CD14-positive monocyte (primary cell): ENCODE data around the gene CAV1. TPM values are rescaled to one million over a fixed set of nuclear protein-coding genes. Genes with fewer than 3 reads are reported as not detected.

Source experiments
- DNase-seq, 3 donors: peaks; one replicate each; pipeline ENCODE4 v3.0.0-alpha.2; 2011 to 2022
- H2AFZ ChIP-seq: 2 replicates; pipeline ENCODE4 v1.6.0; 2012; ENCODE audit warnings: mild to moderate bottlenecking, low read depth, low read length, inconsistent platforms; ENCODE audit not compliant: insufficient read depth, poor library complexity, severe bottlenecking
- H3K27ac ChIP-seq, 2 donors: 1 replicate in 1 of 2; 2 replicates in 1 of 2; pipeline ENCODE4 v1.5.1; 2012 to 2013; ENCODE audit warnings: low read length in 2 of 2, control low read depth in 1 of 2, inconsistent platforms in 1 of 2, low read depth in 1 of 2, mild to moderate bottlenecking in 1 of 2
- H3K27me3 ChIP-seq, 2 donors: one replicate each; pipeline versions ENCODE4 v1.6.0 to v1.6.1; 2011 to 2013; ENCODE audit warnings: low read length in 2 of 2; ENCODE audit not compliant: control insufficient read depth in 2 of 2, insufficient read depth in 2 of 2
- H3K36me3 ChIP-seq, 2 donors: replicated peaks in 1 of 2; 1 replicate in 1 of 2; 2 replicates in 1 of 2; pipeline versions ENCODE4 v1.5.1 to v1.6.1; 2012 to 2013; ENCODE audit warnings: low read length in 2 of 2, control low read depth in 1 of 2, inconsistent platforms in 1 of 2, mild to moderate bottlenecking in 1 of 2; ENCODE audit not compliant: insufficient read depth in 2 of 2, control insufficient read depth in 1 of 2
- H3K4me1 ChIP-seq, 2 donors: 1 replicate in 1 of 2; 2 replicates in 1 of 2; pipeline versions ENCODE4 v1.5.1 to v1.6.1; 2012 to 2013; ENCODE audit warnings: low read length in 2 of 2, control low read depth in 1 of 2, inconsistent platforms in 1 of 2, mild to moderate bottlenecking in 1 of 2, moderate library complexity in 1 of 2; ENCODE audit not compliant: insufficient read depth in 2 of 2, control insufficient read depth in 1 of 2
- H3K4me2 ChIP-seq: replicated peaks from 2 replicates; pipeline ENCODE3; 2012; ENCODE audit warnings: low read length, moderate library complexity, mild to moderate bottlenecking; ENCODE audit not compliant: poor library complexity, severe bottlenecking; ENCODE audit errors: extremely low read depth
- H3K4me3 ChIP-seq, 3 experiments: fragments of 200-600 bp in 1 of 3; sonication (generic) in 1 of 3; replicated peaks in 1 of 3; 1 replicate in 2 of 3; 2 replicates in 1 of 3; pipeline ENCODE4 v1.5.1; 2011 to 2013; ENCODE audit warnings: low read length in 3 of 3, mild to moderate bottlenecking in 3 of 3, control low read depth in 2 of 3, low read depth in 2 of 3, inconsistent platforms in 1 of 3, moderate library complexity in 1 of 3
- H3K79me2 ChIP-seq: 2 replicates; pipeline ENCODE4 v1.6.0; 2012; ENCODE audit warnings: mild to moderate bottlenecking, control low read depth, inconsistent platforms, low read length, moderate library complexity; ENCODE audit not compliant: insufficient read depth
- H3K9ac ChIP-seq: 2 replicates; pipeline ENCODE4 v1.6.0; 2017; ENCODE audit warnings: low read length, mild to moderate bottlenecking; ENCODE audit not compliant: insufficient read depth, poor library complexity, severe bottlenecking
- H3K9me3 ChIP-seq, 2 donors: replicated peaks in 1 of 2; 1 replicate in 1 of 2; 2 replicates in 1 of 2; pipeline versions ENCODE4 v1.5.1 to v1.6.1; 2012 to 2013; ENCODE audit warnings: low read length in 2 of 2, control low read depth in 1 of 2; ENCODE audit not compliant: control insufficient read depth in 1 of 2, insufficient read depth in 1 of 2
- H4K20me1 ChIP-seq: 2 replicates; pipeline ENCODE4 v1.6.0; 2012; ENCODE audit warnings: mild to moderate bottlenecking, low read length, control low read depth, moderate library complexity; ENCODE audit not compliant: insufficient read depth
- H3K27ac Mint-ChIP-seq, 7 donors: one replicate each; pipeline ENCODE4 v1.8.0; 2020; ENCODE audit warnings: mild to moderate bottlenecking in 7 of 7, mixed read lengths in 7 of 7, moderate library complexity in 6 of 7, inconsistent platforms in 2 of 7
- H3K27me3 Mint-ChIP-seq, 3 donors: one replicate each; pipeline ENCODE4 v1.8.0; 2021 to 2022; ENCODE audit warnings: low read depth in 3 of 3, mild to moderate bottlenecking in 3 of 3, mixed read lengths in 3 of 3, moderate library complexity in 3 of 3, inconsistent platforms in 1 of 3
- H3K36me3 Mint-ChIP-seq, 2 donors: one replicate each; pipeline ENCODE4 v1.8.0; 2020; ENCODE audit warnings: mixed read lengths in 2 of 2, inconsistent platforms in 1 of 2, mild to moderate bottlenecking in 1 of 2
- H3K4me1 Mint-ChIP-seq: one replicate; pipeline ENCODE4 v1.8.0; 2020; ENCODE audit warnings: mild to moderate bottlenecking, mixed read lengths
- H3K4me3 Mint-ChIP-seq, 2 donors: one replicate each; pipeline ENCODE4 v1.8.0; 2020; ENCODE audit warnings: mild to moderate bottlenecking in 2 of 2, mixed read lengths in 2 of 2, moderate library complexity in 1 of 2
- H3K9me3 Mint-ChIP-seq, 7 donors: one replicate each; pipeline ENCODE4 v1.8.0; 2020 to 2022; ENCODE audit warnings: mixed read lengths in 7 of 7, mild to moderate bottlenecking in 6 of 7, moderate library complexity in 6 of 7, inconsistent platforms in 2 of 7
- CTCF ChIP-seq: fragments of 200-600 bp; IDR thresholded peaks from one replicate; pipeline ENCODE4 v1.8.0; 2022; ENCODE audit warnings: antibody characterized with exemption, mild to moderate bottlenecking
- WGBS: methylation state at CpG from one replicate; pipeline ENCODE4 v1.1.5; 2013; ENCODE audit warnings: missing lambda C conversion rate; ENCODE audit not compliant: insufficient coverage; 5-methylcytosine and 5-hydroxymethylcytosine counted together
- intact Hi-C, 2 donors: fragments of 100-400 bp; cut with micrococcal nuclease; formaldehyde crosslinking; loops; one replicate each; pipeline versions ENCODE4 v1.15.0 to v1.15.1; 2023
- polyA plus RNA-seq, 3 donors: library from polyadenylated mRNA; depleted of rRNA in 1 of 3; unstranded in 2 of 3; stranded (reverse) in 1 of 3; fragments of 300-500 nt in 2 of 3; fragments of >200 nt in 1 of 3; fragmentation: Illumina TruSeq in 2 of 3; gene quantifications; 1 replicate in 2 of 3; 2 replicates in 1 of 3; pipeline ENCODE4 v1.2.3, GENCODE V29; 2012 to 2021

CAV1 gene
- polyA plus RNA-seq, 3 donors, result not detected

GRCh38 chr7:116541951-116542350 is 17.1 kb downstream of the CAV1 start:
- peaks cover 0 to 5% of the 10 kb centered on the region in 2 donors for H3K9me3 ChIP-seq
- H3K9me3 Mint-ChIP-seq, result peaks cover 3 to 13% (median 4%) of the 10 kb centered on the region in 7 donors
- H3K79me2 ChIP-seq, result no peaks in the 10 kb centered on the region
- no peaks in the 10 kb centered on the region for H4K20me1 ChIP-seq
- no peak overlapping the region for H3K27ac Mint-ChIP-seq
- WGBS, result no CpG with 5 or more reads among the region's 3 CpGs
- H2AFZ ChIP-seq, result no peak overlapping the region
- no peak overlapping the region for H3K4me2 ChIP-seq
- no peak for DNase-seq
- no peak for TF ChIP-seq CTCF
- peaks cover 1 to 3% (median 2%) of the 10 kb centered on the region in 3 donors for H3K27me3 Mint-ChIP-seq
- no peak overlapping the region for H3K9ac ChIP-seq
- no peaks in the 10 kb centered on the region for H3K36me3 ChIP-seq
- no peak overlapping the region for H3K4me3 Mint-ChIP-seq
- no peaks in the 10 kb centered on the region for H3K4me1 Mint-ChIP-seq
- H3K27me3 ChIP-seq, result no peaks in the 10 kb centered on the region
- no peak overlapping the region for H3K4me3 ChIP-seq
- H3K36me3 Mint-ChIP-seq, result no peaks in the 10 kb centered on the region
- intact Hi-C loops, result no loop called here
- H3K4me1 ChIP-seq, result no peaks in the 10 kb centered on the region
- no peak overlapping the region for H3K27ac ChIP-seq

- Histone ChIP-seq H3K4me1 (no peaks in the 10 kb centered on the region), H3K36me3 (no peaks in the 10 kb centered on the region), H3K27me3 (no peaks in the 10 kb centered on the region), H3K27ac (no peak overlapping the region), H3K4me2 (no peak overlapping the region), H3K4me3 (no peak overlapping the region), H3K79me2 (no peaks in the 10 kb centered on the region), H4K20me1 (no peaks in the 10 kb centered on the region), H3K9ac (no peak overlapping the region), H3K9me3 (peaks cover 0 to 5% of the 10 kb centered on the region in 2 donors), H2AFZ (no peak overlapping the region)
- H3K36me3 Mint-ChIP-seq, result no peaks in the 10 kb centered on the region
- H3K9me3 Mint-ChIP-seq, result peaks cover 3 to 10% (median 4%) of the 10 kb centered on the region in 7 donors
- no peak overlapping the region for H3K27ac Mint-ChIP-seq
- H3K4me1 Mint-ChIP-seq, result no peaks in the 10 kb centered on the region
- 95% methylated on average over 2 of the region's 2 CpGs for WGBS
- H3K4me3 Mint-ChIP-seq, result no peak overlapping the region
- TF ChIP-seq CTCF, result no peak
- intact Hi-C loops, result no loop called here
- no peak for DNase-seq
- H3K27me3 Mint-ChIP-seq, result peaks cover 1 to 3% (median 2%) of the 10 kb centered on the region in 3 donors
Measured at GRCh38 chr7:116542618-116543017, 17.8 kb downstream of the CAV1 start.
